Endothelial cell (in vitro differentiated cells): ENCODE measurements around the gene NAALADL2. TPM values are rescaled to one million over a fixed set of nuclear protein-coding genes. Genes with fewer than 3 reads are reported as not detected.

Experiments used
- DNase-seq: peaks from one replicate; pipeline ENCODE4 v3.0.0; 2021; ENCODE audit warnings: low spot score
- H3K27ac Mint-ChIP-seq: one replicate; pipeline ENCODE4 v1.8.0; 2021; ENCODE audit warnings: mixed read lengths, inconsistent platforms; ENCODE audit not compliant: unreplicated experiment
- H3K27me3 Mint-ChIP-seq: one replicate; pipeline ENCODE4 v1.8.0; 2021; ENCODE audit warnings: mild to moderate bottlenecking, moderate library complexity, mixed read lengths, inconsistent platforms; ENCODE audit not compliant: unreplicated experiment
- H3K36me3 Mint-ChIP-seq: one replicate; pipeline ENCODE4 v1.8.0; 2021; ENCODE audit warnings: mild to moderate bottlenecking, low read depth, mixed read lengths, inconsistent platforms; ENCODE audit not compliant: unreplicated experiment
- H3K4me1 Mint-ChIP-seq: one replicate; pipeline ENCODE4 v1.8.0; 2021; ENCODE audit warnings: mild to moderate bottlenecking, mixed read lengths, inconsistent platforms; ENCODE audit not compliant: unreplicated experiment
- H3K4me3 Mint-ChIP-seq: one replicate; pipeline ENCODE4 v1.8.0; 2021; ENCODE audit warnings: mild to moderate bottlenecking, mixed read lengths, inconsistent platforms; ENCODE audit not compliant: unreplicated experiment
- H3K9me3 Mint-ChIP-seq: one replicate; pipeline ENCODE4 v1.8.0; 2021; ENCODE audit warnings: mixed read lengths, inconsistent platforms; ENCODE audit not compliant: unreplicated experiment
- total RNA-seq: library from RNA; stranded (reverse); fragmentation: NEBNext Ultra II Directional; extraction: Animal tissue kit (Norgen Biotek cat#: 25700); gene quantifications from one replicate; pipeline ENCODE4 v1.2.1, GENCODE V29; 2021; ENCODE audit not compliant: unreplicated experiment
- TF ChIP-seq, protein P1 (sequence below): fragments of 200-600 bp; sonication (generic); IDR thresholded peaks from one replicate; pipeline ENCODE4 v1.5.0; 2021; ENCODE audit warnings: antibody characterized with exemption; ENCODE audit not compliant: unreplicated experiment

Gene NAALADL2
- total RNA-seq, 1 donor from 2014 or later = 3.5 TPM

DNA sequence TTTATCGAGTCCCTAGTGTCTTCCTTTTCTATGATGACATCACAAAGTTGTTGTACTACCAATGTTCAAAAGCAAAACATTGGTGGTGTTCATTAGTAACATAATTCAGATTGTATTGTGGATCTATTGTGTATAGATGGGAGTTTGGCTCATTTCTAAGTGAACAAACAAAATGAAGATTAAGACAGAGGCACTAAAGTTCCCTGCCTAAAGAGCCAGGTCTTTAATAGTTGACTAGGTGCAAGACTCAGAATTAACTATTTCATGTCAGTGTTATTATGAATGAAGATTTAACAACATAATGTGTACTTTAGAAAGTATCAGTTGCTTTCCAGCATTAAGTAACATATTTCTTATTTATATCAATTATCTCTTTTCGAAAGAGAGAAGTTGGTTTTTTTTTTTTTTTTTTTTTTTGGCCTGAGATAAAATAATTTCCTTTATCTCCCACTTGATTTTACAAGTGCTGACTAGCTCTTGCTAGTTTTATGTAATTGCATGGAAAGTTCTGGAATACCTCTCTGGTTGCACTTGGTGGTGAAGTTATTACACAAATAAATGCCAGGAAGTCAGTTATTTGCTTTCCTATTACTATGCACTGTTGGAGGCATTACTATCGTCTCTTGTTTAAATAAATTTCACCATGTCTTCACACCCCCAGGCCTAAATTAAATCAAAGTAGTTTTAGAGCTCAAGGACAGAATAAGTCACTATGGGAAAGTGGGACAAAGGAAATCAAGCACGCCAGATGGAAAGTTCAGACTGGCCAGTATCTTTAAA lies 48.7 kb downstream of the NAALADL2 start:
- no peak for DNase-seq
- H3K27me3 Mint-ChIP-seq = no peaks in the 10 kb centered on the region
- H3K9me3 Mint-ChIP-seq = no peaks in the 10 kb centered on the region
- no peaks in the 10 kb centered on the region for H3K36me3 Mint-ChIP-seq
- H3K4me3 Mint-ChIP-seq = no peak overlapping the region
- H3K4me1 Mint-ChIP-seq = peaks cover 6% of the 10 kb centered on the region
- TF ChIP-seq, protein P1, sequence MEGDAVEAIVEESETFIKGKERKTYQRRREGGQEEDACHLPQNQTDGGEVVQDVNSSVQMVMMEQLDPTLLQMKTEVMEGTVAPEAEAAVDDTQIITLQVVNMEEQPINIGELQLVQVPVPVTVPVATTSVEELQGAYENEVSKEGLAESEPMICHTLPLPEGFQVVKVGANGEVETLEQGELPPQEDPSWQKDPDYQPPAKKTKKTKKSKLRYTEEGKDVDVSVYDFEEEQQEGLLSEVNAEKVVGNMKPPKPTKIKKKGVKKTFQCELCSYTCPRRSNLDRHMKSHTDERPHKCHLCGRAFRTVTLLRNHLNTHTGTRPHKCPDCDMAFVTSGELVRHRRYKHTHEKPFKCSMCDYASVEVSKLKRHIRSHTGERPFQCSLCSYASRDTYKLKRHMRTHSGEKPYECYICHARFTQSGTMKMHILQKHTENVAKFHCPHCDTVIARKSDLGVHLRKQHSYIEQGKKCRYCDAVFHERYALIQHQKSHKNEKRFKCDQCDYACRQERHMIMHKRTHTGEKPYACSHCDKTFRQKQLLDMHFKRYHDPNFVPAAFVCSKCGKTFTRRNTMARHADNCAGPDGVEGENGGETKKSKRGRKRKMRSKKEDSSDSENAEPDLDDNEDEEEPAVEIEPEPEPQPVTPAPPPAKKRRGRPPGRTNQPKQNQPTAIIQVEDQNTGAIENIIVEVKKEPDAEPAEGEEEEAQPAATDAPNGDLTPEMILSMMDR = no peak
- H3K27ac Mint-ChIP-seq = no peak overlapping the region

DNA sequence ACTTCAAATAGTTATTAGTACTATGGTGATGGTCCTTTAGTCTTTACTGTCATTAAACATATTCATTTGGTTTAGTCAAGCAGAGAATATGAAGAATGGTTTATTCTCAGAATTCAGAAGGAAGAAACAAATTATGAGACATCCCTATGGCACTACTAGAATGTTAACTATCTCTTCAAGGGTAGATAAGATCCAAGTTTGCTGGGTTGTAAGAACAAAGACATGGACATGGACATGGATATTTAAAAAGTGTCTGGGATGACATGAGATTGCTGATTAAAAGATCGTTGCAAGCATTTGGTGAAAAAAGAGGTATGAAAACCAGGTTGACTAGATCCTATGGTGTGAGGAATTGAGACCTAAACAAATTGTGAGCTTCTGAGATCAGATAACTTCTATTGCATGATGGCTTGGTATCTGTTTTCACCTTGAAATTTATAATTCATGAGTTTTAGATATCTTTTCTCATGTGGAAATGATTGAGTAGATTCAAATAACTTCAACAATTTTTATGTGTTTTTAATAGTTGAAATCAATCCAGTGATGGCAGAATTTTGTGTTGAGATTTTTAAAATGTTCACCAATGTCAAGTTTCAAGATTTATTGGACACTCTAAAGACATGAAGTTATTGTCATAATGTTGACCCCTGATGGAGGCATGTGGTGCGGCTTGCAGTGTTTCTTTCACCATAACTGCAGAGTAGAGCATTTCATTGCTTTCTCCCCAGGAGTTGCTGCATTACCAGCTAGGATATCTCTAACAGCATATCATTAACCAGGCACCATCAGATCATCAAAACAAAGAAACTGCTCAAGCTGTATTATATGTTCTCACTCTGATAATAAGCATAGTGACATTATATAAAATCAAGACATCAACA lies 72.6 kb downstream of the NAALADL2 start:
- no peak overlapping the region for H3K27ac Mint-ChIP-seq
- no peaks in the 10 kb centered on the region for H3K4me1 Mint-ChIP-seq
- TF ChIP-seq, protein P1 = no peak

DNA sequence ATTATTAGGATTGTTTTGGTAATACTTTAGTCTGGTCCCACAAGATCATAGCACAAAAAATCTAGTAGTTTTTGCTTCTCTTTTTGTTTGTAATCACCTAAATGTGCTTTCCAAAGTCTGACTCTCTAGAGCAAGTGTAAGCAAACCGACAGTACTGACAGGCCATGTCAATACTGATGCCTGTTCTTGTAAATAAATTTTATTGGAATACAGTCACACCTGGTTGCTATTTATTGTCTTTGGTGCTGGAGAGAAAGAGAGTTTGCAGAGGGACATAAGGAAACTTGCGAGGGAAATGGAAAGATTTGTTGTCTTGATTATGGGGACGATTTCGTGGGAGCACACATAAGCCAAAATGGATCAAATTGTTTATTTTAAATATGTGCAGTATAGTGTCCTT lies 77.5 kb downstream of the NAALADL2 start:
- no peaks in the 10 kb centered on the region for H3K9me3 Mint-ChIP-seq

More for the DNA sequence above, 72.6 kb downstream of the NAALADL2 start:
- H3K4me3 Mint-ChIP-seq = no peak overlapping the region
- H3K27me3 Mint-ChIP-seq = peaks cover 3% of the 10 kb centered on the region
- no peaks in the 10 kb centered on the region for H3K9me3 Mint-ChIP-seq
- no peaks in the 10 kb centered on the region for H3K36me3 Mint-ChIP-seq
- DNase-seq = no peak

DNA sequence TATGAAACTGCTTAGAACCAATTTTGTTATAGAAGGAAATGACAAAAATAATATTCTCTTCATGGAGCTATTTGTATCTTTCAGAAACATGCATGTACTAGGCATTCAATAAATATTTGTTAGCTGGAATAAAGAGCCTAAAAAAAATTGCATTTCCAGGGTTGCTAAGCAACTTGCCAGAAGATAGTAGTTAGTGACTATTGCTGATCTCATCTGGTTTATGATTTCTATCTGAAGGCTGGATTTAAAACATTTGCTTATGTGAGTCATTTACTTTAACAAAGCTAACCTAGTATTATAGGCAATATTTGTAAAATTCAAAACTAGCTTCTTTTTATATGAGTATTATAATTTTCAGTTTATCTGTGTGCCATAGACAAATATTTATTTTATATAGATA lies 78.3 kb downstream of the NAALADL2 start:
- no peak overlapping the region for H3K4me3 Mint-ChIP-seq
- no peaks in the 10 kb centered on the region for H3K36me3 Mint-ChIP-seq
- TF ChIP-seq, protein P1 = no peak
- no peak overlapping the region for H3K27ac Mint-ChIP-seq
- H3K9me3 Mint-ChIP-seq = no peaks in the 10 kb centered on the region
- DNase-seq = no peak
- peaks cover 2% of the 10 kb centered on the region for H3K27me3 Mint-ChIP-seq
- no peaks in the 10 kb centered on the region for H3K4me1 Mint-ChIP-seq

More for the DNA sequence above, 77.5 kb downstream of the NAALADL2 start:
- H3K27me3 Mint-ChIP-seq = peaks cover 2% of the 10 kb centered on the region
- TF ChIP-seq, protein P1 = no peak
- H3K27ac Mint-ChIP-seq = no peak overlapping the region
- H3K4me3 Mint-ChIP-seq = no peak overlapping the region
- no peak for DNase-seq
- H3K36me3 Mint-ChIP-seq = no peaks in the 10 kb centered on the region
- H3K4me1 Mint-ChIP-seq = no peaks in the 10 kb centered on the region

DNA sequence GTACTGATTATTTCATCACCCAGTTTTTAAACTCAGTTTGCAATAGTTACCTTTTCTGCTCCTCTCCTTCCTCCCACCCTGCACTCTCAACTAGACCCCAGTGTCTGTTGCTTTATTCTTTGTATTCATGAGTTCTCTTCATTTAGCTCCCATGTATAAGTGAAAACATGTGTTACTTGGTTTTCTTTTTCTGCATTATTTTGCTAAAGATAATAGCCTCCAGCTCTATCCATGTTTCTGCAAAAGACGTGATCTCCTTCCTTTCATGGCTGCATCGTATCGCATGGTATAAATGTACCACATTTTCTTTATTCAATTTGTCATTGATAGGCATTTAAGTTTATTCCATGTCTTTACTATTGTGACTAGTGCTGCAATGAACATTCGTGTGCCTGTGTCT lies 79.0 kb downstream of the NAALADL2 start:
- Mint-ChIP-seq H3K4me1 (no peaks in the 10 kb centered on the region), H3K9me3 (no peaks in the 10 kb centered on the region), H3K27ac (no peak overlapping the region), H3K36me3 (no peaks in the 10 kb centered on the region), H3K4me3 (no peak overlapping the region), H3K27me3 (peaks cover 2% of the 10 kb centered on the region)
- TF ChIP-seq, protein P1 = no peak
- DNase-seq = no peak
